ENCODE data around the gene NANOS3. TPM values are rescaled to one million over a fixed set of nuclear protein-coding genes. Genes with fewer than 3 reads are reported as not detected.
"Not testable (repeated sequence)": the region's sequence is repeated elsewhere in the genome, so short reads cannot be mapped to it uniquely, and the experiment has no call there.

NANOS3 gene
- polyA plus RNA-seq, 2 donors: not detected

DNA sequence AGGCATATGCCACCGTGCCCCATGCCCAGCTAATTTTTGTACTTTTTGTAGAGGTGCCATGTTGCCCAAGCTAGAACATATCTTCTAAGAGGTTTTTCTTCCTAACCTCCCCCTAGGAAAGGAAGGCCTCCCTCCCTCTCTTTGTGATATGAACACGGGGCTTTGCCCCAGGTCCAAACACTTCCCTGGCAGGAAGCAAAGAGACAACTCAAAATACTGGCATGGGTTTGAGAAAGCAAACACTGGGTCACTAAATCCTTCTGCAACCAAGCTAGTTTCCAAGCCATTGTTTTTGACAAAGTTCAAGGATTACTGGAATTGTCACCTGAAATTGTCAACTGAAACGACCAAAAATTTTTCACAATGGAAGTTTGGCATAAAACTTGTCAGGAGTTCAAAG is 37.8 kb downstream of the NANOS3 start:
- Histone ChIP-seq H3K27me3 (ENCODE audit: control insufficient read depth in 1 of 2, insufficient read depth in 2 of 2, low read length in 2 of 2) (no peaks in the 10 kb centered on the region), H3K36me3 (ENCODE audit: control insufficient read depth in 2 of 2, insufficient read depth in 2 of 2, low read length in 1 of 2) (peaks cover 10 to 38% of the 10 kb centered on the region in 2 donors), H3K4me3 (ENCODE audit: low read depth in 1 of 2, low read length in 2 of 2) (no peak overlapping the region), H3K27ac (ENCODE audit: low read depth in 2 of 2, low read length in 1 of 2) (no peak overlapping the region), H3K4me1 (ENCODE audit: control insufficient read depth in 2 of 2, insufficient read depth in 2 of 2, low read length in 1 of 2) (no peaks in the 10 kb centered on the region), H3K9me3 (ENCODE audit: control insufficient read depth in 2 of 2, insufficient read depth in 1 of 2, low read depth in 1 of 2, low read length in 1 of 2) (no peaks in the 10 kb centered on the region)
- 68 to 71% methylated on average over 3 of the region's 3 CpGs for WGBS, 2 donors

DNA sequence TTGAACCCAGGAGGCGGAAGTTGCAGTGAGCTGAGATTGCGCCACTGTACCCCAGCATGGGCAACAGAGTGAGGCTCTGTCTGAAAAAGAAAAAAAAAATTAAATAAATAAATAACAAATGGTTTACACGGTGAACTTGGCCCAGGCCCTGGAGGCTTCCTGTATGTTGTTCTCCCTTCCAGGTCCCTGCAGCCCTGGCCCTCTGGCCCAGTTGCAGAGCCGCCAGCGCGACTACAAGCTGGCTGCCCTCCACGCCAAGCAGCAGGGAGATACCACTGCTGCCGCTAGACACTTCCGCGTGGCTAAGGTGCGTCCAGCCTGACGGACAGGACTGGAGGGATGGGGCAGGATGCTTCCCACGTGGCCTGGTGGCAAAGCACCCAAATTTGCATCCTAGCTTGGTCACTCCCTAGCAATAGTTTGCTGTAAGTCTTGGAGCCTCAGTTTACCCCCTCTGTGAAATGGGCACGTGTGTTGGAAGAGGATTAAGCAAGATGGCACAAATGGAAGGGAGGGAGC is 41.0 kb downstream of the NANOS3 start:
- peaks cover 0 to 6% of the 10 kb centered on the region in 2 donors for H3K9me3 ChIP-seq (ENCODE audit: control insufficient read depth in 2 of 2, insufficient read depth in 1 of 2, low read depth in 1 of 2, low read length in 1 of 2)
- no peaks in the 10 kb centered on the region for H3K4me1 ChIP-seq (ENCODE audit: control insufficient read depth in 2 of 2, insufficient read depth in 2 of 2, low read length in 1 of 2)
- H3K36me3 ChIP-seq (ENCODE audit: control insufficient read depth in 2 of 2, insufficient read depth in 2 of 2, low read length in 1 of 2): peaks cover 18 to 52% of the 10 kb centered on the region in 2 donors
- 84 to 85% methylated on average over 14 of the region's 14 CpGs for WGBS, 2 donors
- no peaks in the 10 kb centered on the region for H3K27me3 ChIP-seq (ENCODE audit: control insufficient read depth in 1 of 2, insufficient read depth in 2 of 2, low read length in 2 of 2)
- H3K27ac ChIP-seq (ENCODE audit: low read depth in 2 of 2, low read length in 1 of 2): no peak overlapping the region
- H3K4me3 ChIP-seq (ENCODE audit: low read depth in 1 of 2, low read length in 2 of 2): no peak overlapping the region

DNA sequence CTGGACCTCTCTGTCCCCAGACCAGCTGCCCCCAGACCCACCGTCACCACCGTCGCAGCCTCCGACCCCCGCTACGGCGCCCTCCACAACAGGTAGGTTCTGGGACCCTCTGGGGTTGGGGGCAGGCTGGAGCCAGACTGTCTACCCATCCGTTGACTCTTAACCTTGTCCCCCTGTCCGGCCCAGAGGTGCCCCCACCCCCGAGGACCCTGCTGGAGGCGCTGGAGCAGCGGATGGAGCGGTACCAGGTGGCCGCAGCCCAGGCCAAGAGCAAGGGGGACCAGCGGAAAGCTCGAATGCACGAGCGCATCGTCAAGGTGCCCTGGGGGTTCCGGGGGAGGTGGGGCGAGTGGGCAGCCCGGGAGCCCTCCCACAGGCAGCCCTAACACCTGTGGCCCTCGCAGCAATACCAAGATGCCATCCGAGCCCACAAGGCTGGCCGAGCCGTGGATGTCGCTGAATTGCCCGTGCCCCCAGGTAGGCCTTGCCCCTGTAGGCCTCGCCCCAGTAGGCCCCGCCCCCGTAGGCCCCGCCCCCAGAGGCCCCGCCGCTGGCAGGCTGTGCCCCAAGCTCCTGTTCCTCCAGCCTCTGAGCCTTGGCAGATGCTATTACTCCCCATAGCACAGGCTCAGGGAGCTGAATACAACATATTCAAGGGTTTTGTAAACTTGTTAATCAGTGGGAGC is 41.9 kb downstream of the NANOS3 start:
- no peaks in the 10 kb centered on the region for H3K27me3 ChIP-seq (ENCODE audit: control insufficient read depth in 1 of 2, insufficient read depth in 2 of 2, low read length in 2 of 2)
- no peak overlapping the region for H3K27ac ChIP-seq (ENCODE audit: low read depth in 2 of 2, low read length in 1 of 2)
- H3K36me3 ChIP-seq (ENCODE audit: control insufficient read depth in 2 of 2, insufficient read depth in 2 of 2, low read length in 1 of 2): peaks cover 12 to 54% of the 10 kb centered on the region in 2 donors
- H3K4me3 ChIP-seq (ENCODE audit: low read depth in 1 of 2, low read length in 2 of 2): no peak overlapping the region
- H3K9me3 ChIP-seq (ENCODE audit: control insufficient read depth in 2 of 2, insufficient read depth in 1 of 2, low read depth in 1 of 2, low read length in 1 of 2): peaks cover 0 to 6% of the 10 kb centered on the region in 2 donors
- 91% methylated on average over 33 to 34 of the region's 34 CpGs for WGBS, 2 donors
- H3K4me1 ChIP-seq (ENCODE audit: control insufficient read depth in 2 of 2, insufficient read depth in 2 of 2, low read length in 1 of 2): no peaks in the 10 kb centered on the region

DNA sequence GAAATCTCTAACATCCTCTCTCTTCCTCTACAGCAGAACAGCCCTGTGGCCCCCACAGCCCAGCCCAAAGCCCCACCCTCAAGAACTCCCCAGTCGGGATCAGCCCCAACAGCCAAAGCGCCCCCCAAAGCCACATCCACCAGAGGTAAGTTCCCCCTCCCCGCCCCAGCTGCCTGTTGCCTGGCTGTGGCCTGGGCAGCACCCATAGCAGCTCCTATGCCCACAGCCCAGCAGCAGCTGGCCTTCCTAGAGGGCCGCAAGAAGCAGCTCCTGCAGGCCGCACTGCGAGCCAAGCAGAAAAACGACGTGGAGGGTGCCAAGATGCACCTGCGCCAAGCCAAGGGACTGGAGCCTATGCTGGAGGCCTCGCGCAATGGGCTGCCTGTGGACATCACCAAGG is 43.6 kb downstream of the NANOS3 start:
- H3K9me3 ChIP-seq (ENCODE audit: control insufficient read depth in 2 of 2, insufficient read depth in 1 of 2, low read depth in 1 of 2, low read length in 1 of 2): peaks cover 0 to 6% of the 10 kb centered on the region in 2 donors
- 98 to 100% methylated on average over 11 of the region's 11 CpGs for WGBS, 2 donors
- H3K27ac ChIP-seq (ENCODE audit: low read depth in 2 of 2, low read length in 1 of 2): no peak overlapping the region
- no peaks in the 10 kb centered on the region for H3K4me1 ChIP-seq (ENCODE audit: control insufficient read depth in 2 of 2, insufficient read depth in 2 of 2, low read length in 1 of 2)
- H3K4me3 ChIP-seq (ENCODE audit: low read depth in 1 of 2, low read length in 2 of 2): no peak overlapping the region
- H3K27me3 ChIP-seq (ENCODE audit: control insufficient read depth in 1 of 2, insufficient read depth in 2 of 2, low read length in 2 of 2): no peaks in the 10 kb centered on the region
- peaks cover 15 to 54% of the 10 kb centered on the region in 2 donors for H3K36me3 ChIP-seq (ENCODE audit: control insufficient read depth in 2 of 2, insufficient read depth in 2 of 2, low read length in 1 of 2)

DNA sequence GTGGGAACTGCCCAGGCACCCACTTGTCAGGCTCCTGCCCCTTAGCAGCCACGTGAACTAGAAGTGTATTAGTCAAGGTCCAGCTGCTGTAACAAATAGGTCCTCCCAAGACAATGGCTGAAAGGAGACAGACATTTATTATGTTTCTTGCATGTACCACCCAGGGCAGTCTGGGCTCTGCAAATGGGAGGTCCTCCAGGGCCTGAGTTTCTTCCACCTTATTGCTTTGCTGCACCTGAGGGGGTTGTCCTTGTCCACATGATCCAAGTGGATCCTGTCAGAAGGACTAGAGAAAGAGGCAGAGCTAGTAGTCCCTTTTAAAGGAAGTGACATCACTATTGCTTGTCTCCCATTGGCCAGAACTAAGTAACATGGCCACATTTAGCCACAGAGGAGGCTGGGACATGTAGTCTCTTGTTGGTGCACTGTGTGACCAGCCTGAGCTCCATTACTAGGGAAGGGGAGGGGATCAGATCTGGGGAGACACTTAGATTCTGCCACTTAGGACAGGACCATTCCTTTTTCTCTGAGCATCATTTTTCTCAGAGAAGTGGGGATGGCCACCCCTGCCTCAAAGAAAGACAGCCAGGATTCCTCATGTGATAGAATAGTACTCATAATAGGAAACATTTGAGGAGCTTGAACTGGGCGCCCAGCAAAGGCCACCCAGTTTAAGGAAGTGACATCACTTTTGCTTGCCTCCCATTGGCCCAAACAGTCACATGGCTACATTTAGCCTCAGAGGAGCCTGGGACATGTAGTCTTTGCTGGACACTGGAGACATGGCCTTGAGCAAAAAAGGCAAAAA is 44.2 kb downstream of the NANOS3 start:
- no peaks in the 10 kb centered on the region for H3K4me1 ChIP-seq (ENCODE audit: control insufficient read depth in 2 of 2, insufficient read depth in 2 of 2, low read length in 1 of 2)
- peaks cover 15 to 48% of the 10 kb centered on the region in 2 donors for H3K36me3 ChIP-seq (ENCODE audit: control insufficient read depth in 2 of 2, insufficient read depth in 2 of 2, low read length in 1 of 2)
- peaks cover 0 to 6% of the 10 kb centered on the region in 2 donors for H3K9me3 ChIP-seq (ENCODE audit: control insufficient read depth in 2 of 2, insufficient read depth in 1 of 2, low read depth in 1 of 2, low read length in 1 of 2)
- H3K27me3 ChIP-seq (ENCODE audit: control insufficient read depth in 1 of 2, insufficient read depth in 2 of 2, low read length in 2 of 2): no peaks in the 10 kb centered on the region
- 89 to 93% methylated on average over 2 of the region's 2 CpGs for WGBS, 2 donors
- H3K27ac ChIP-seq (ENCODE audit: low read depth in 2 of 2, low read length in 1 of 2): no peak overlapping the region
- H3K4me3 ChIP-seq (ENCODE audit: low read depth in 1 of 2, low read length in 2 of 2): no peak overlapping the region

DNA sequence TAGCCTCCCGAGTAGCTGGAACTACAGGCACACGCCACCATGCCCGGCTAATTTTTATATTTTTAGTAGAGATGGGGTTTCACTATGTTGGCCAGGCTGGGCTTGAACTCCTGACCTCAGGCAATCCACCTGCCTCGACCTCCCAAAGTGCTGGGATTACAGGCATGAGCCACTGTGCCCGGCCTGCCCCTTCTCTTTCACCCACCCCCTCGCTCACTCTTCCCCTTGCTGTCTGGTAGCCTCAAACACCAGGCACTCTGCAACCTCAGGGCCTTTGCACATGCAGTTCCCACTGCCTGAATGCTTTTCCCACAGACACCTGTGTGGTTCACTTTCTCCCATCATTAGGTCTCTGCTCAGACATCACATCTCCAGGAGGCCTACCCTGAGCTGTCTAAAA is 45.2 kb downstream of the NANOS3 start:
- H3K36me3 ChIP-seq (ENCODE audit: control insufficient read depth in 2 of 2, insufficient read depth in 2 of 2, low read length in 1 of 2): peaks cover 21 to 58% of the 10 kb centered on the region in 2 donors
- not testable (repeated sequence) for H3K27ac ChIP-seq (ENCODE audit: low read depth in 2 of 2, low read length in 1 of 2); H3K4me1 ChIP-seq (ENCODE audit: control insufficient read depth in 2 of 2, insufficient read depth in 2 of 2, low read length in 1 of 2); H3K27me3 ChIP-seq (ENCODE audit: control insufficient read depth in 1 of 2, insufficient read depth in 2 of 2, low read length in 2 of 2); H3K9me3 ChIP-seq (ENCODE audit: control insufficient read depth in 2 of 2, insufficient read depth in 1 of 2, low read depth in 1 of 2, low read length in 1 of 2); H3K4me3 ChIP-seq (ENCODE audit: low read depth in 1 of 2, low read length in 2 of 2)
- WGBS, 2 donors: 94 to 99% methylated on average over 6 of the region's 6 CpGs

DNA sequence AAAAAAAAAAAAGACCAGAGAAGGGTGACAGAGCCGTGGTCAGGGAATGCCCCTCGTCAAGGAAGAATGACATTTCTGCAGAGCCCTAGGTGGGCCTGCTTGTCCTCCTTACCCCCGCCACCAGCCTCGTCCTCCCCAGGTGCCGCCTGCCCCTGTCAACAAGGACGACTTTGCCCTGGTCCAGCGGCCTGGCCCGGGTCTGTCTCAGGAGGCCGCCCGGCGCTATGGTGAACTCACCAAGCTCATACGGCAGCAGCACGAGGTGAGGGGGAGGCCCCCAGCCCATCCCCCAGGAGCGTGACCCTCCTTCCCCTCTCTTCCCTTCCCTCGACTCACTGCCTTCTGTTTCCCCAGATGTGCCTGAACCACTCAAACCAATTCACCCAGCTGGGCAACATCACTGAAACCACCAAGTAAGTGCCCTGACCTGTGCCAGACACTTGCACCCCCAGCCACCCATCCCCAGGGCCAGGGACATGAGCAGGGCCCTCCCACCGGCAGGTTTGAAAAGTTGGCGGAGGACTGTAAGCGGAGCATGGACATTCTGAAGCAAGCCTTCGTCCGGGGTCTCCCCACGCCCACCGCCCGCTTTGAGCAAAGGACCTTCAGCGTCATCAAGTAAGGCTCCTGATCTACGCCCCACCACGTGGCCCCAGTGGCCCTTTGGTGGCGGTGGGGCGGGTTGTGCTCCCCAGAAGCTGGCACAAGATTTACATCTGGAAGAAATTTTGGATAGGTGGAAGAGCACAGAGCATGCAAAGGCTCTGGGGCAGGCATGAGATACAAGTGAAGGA is 46.5 kb downstream of the NANOS3 start:
- Histone ChIP-seq H3K4me1 (ENCODE audit: control insufficient read depth in 2 of 2, insufficient read depth in 2 of 2, low read length in 1 of 2) (no peaks in the 10 kb centered on the region), H3K27ac (ENCODE audit: low read depth in 2 of 2, low read length in 1 of 2) (no peak overlapping the region), H3K4me3 (ENCODE audit: low read depth in 1 of 2, low read length in 2 of 2) (no peak overlapping the region), H3K9me3 (ENCODE audit: control insufficient read depth in 2 of 2, insufficient read depth in 1 of 2, low read depth in 1 of 2, low read length in 1 of 2) (peaks cover 0 to 6% of the 10 kb centered on the region in 2 donors), H3K27me3 (ENCODE audit: control insufficient read depth in 1 of 2, insufficient read depth in 2 of 2, low read length in 2 of 2) (no peaks in the 10 kb centered on the region), H3K36me3 (ENCODE audit: control insufficient read depth in 2 of 2, insufficient read depth in 2 of 2, low read length in 1 of 2) (peaks cover 21 to 61% of the 10 kb centered on the region in 2 donors)
- 94 to 97% methylated on average over 26 to 28 of the region's 28 CpGs for WGBS, 2 donors

DNA sequence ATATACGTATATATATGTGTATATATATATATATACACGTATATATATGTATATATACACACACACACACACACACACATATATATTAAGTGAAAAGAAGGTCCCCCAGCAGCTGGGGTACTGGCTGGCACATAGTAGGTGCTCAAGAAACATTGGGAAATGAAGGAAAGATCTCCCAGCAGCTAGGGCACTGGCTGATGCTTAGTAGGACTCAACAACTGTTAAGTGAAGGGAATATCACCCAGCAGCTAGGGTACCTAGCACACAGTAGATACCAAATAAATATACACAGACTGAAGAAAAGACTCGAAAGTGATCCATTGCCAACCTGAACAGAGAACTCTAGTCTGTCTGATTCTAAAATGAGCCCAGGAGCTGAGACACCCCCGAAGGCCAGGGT is 49.1 kb downstream of the NANOS3 start:
- peaks cover 15 to 55% of the 10 kb centered on the region in 2 donors for H3K36me3 ChIP-seq (ENCODE audit: control insufficient read depth in 2 of 2, insufficient read depth in 2 of 2, low read length in 1 of 2)

DNA sequence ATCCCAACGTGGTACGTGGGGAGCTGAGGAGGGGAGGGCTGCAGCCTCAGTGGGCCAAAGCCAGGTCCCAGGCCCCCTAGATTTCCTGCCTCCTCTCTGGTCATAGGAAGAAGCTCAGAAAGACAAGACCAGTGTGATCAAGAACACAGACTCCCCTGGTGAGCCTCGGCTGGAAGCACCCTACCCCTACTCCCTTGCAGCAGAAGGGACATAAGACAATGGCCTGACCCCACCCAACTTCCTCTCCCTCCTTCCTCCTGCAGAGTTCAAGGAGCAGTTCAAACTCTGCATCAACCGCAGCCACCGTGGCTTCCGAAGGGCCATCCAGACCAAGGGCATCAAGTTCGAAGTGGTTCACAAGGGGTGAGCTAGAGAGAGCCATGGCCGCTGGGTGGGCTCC is 49.8 kb downstream of the NANOS3 start:
- Histone ChIP-seq H3K9me3 (ENCODE audit: control insufficient read depth in 2 of 2, insufficient read depth in 1 of 2, low read depth in 1 of 2, low read length in 1 of 2) (no peaks in the 10 kb centered on the region), H3K27ac (ENCODE audit: low read depth in 2 of 2, low read length in 1 of 2) (no peak overlapping the region), H3K27me3 (ENCODE audit: control insufficient read depth in 1 of 2, insufficient read depth in 2 of 2, low read length in 2 of 2) (no peaks in the 10 kb centered on the region), H3K36me3 (ENCODE audit: control insufficient read depth in 2 of 2, insufficient read depth in 2 of 2, low read length in 1 of 2) (peaks cover 14 to 53% of the 10 kb centered on the region in 2 donors), H3K4me1 (ENCODE audit: control insufficient read depth in 2 of 2, insufficient read depth in 2 of 2, low read length in 1 of 2) (no peaks in the 10 kb centered on the region), H3K4me3 (ENCODE audit: low read depth in 1 of 2, low read length in 2 of 2) (no peak overlapping the region)
- WGBS, 2 donors: 78 to 81% methylated on average over 8 of the region's 8 CpGs

More for the DNA sequence above, 49.1 kb downstream of the NANOS3 start:
- H3K4me1 ChIP-seq (ENCODE audit: control insufficient read depth in 2 of 2, insufficient read depth in 2 of 2, low read length in 1 of 2): no peaks in the 10 kb centered on the region
- H3K4me3 ChIP-seq (ENCODE audit: low read depth in 1 of 2, low read length in 2 of 2): no peak overlapping the region
- H3K27ac ChIP-seq (ENCODE audit: low read depth in 2 of 2, low read length in 1 of 2): no peak overlapping the region
- H3K9me3 ChIP-seq (ENCODE audit: control insufficient read depth in 2 of 2, insufficient read depth in 1 of 2, low read depth in 1 of 2, low read length in 1 of 2): peaks cover 0 to 1% of the 10 kb centered on the region in 2 donors
- WGBS, 2 donors: 86 to 94% methylated on average over 4 of the region's 4 CpGs
- no peaks in the 10 kb centered on the region for H3K27me3 ChIP-seq (ENCODE audit: control insufficient read depth in 1 of 2, insufficient read depth in 2 of 2, low read length in 2 of 2)
